H1 (cell line): ENCODE results near the gene STK39. TPM values are rescaled to one million over a fixed set of nuclear protein-coding genes. Genes with fewer than 3 reads are reported as not detected.

Source experiments
- POU5F1 ChIP-seq: IDR thresholded peaks from 2 replicates; pipeline ENCODE4 v1.6.1; 2011; ENCODE audit warnings: low read depth, mild to moderate bottlenecking, low read length, moderate library complexity
- SAP30 ChIP-seq: fragments of 300-600 bp; sonication (generic); IDR thresholded peaks from 2 replicates; pipeline ENCODE4 v1.7.1; 2012; ENCODE audit warnings: low read length, moderate library complexity, mild to moderate bottlenecking, inconsistent platforms; ENCODE audit not compliant: insufficient read depth, insufficient replicate concordance
- polyA plus RNA-seq, 7 experiments: library from polyadenylated mRNA; depleted of rRNA in 3 of 7; stranded (reverse) in 5 of 7; unstranded in 2 of 7; fragments of >200 nt in 5 of 7; fragments of 200-250 nt in 2 of 7; gene quantifications; 1 replicate in 5 of 7; 2 replicates in 1 of 7; 4 replicates in 1 of 7; pipeline versions ENCODE4 v1.2.1 to v1.2.3, GENCODE V29; 2011 to 2013; ENCODE audit warnings: missing spikeins in 2 of 7, mixed read lengths in 2 of 7
- total RNA-seq: library from RNA; stranded (reverse); fragmentation: NEBNext Ultra II Directional; extraction: Animal tissue kit (Norgen Biotek cat#: 25700); gene quantifications from 2 replicates; pipeline ENCODE4 v1.2.1, GENCODE V29; 2021

Gene STK39
- total and polyA plus RNA-seq, 2 of the 8 experiments (the other 6 are each of a cell fraction or from before 2014, with no cell fraction given): 13.7 to 23.8 TPM

DNA sequence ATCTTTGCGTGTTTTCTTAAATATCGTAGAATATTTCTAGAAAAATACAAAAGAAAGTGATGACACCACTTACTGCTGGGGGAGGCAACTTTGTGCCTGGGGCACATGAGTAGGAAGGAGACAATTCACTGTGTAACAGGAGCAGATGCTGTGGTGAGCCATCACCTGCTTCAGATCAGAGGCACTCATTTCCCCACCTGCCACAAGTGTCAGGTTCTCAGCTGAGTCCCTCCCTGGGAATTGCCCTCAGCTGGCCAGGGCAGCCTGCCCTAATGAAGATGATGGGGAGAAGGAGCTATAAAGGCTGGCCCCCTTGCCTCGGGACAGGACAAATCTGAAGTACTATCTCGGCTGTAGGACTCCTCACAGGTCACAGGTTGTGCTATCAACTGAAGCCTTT is 322.8 kb downstream of the STK39 start (continued):
- no peak for TF ChIP-seq POU5F1
- TF ChIP-seq SAP30: no peak
